ENCODE results near the gene BTF3L4.

BTF3L4 gene

DNA sequence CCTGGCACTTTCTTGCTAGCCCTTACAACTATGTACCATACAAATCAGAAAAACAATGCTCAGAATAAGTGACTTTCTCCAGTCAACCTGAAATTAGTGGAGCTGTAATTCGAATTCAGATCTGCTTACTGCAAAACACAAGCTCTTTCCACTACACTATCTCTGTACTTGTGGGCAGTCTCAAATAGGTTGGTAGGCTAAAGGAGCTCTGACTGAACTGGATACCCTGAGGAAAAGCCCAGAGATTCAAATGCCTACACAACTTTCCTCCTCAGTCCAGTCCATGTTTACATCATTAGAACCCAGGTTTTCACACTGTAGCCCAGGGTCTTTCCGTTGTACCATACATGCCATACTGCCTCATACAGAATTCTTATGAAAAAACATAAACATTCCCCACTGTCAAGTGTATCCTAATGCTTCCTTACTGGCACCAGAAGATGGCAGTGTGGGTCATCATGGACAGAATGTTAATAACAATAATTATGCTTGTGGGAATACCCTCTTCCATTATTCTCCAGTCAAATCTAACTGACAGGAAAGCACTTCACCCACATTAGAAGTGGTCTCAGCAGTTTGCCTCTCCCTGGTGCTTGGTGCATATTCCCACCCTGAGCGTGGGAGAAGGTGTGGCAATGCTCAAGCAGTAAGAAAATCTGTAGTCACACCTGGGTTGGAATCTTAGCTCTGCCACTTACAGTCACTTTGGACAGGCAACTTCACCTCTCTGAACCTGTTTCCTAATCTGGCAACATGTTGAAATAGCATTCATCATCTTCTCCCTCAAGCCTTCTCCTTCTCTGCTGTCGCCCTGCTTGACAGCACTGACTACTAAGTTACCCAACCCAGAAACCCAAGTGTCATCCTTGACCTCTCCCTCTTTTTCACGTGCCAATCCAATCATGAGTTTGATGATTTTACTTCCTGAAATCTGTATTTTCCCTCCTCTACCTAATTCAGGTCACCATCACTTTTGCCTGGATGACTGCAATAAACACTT lies 71.4 kb downstream of the BTF3L4 start:
- DNase-seq = no peak

DNA sequence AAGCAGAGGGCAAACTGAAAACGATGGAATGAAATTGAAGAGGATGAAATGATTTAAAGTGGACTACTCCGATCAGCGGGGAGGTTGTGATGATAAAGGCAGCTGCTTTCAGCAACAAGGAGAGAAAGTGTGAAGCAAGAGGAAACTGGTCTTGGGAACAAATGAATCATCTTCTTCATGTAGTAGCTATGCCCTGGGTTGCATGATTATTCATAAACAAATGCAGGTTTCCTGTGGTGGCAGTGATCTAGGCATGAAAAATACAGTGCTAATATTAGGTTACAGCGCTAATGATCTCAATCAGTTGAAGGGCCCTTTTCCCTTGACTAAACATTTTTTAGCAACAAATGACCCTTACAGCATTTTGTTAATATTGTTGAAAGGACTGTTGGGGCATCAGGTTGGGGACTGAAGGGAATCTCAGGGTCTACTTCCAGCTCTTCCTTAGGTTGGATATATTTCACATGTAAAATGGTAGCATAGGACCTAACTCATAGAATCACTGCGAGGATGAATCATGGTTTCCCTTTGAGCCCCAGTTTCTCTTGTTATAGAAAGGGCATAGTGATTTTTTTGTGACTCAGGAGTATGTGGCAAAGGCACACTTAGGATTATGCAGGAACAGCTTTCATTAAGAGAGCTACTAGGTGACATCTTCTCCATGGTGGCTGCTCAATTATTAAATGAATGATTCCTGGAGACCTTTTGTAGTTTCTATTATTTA lies 83.9 kb downstream of the BTF3L4 start:
- no peak for DNase-seq

Measured in NCI-H510A (cell line).